ENCODE results near the gene PRR36. TPM values are rescaled to one million over a fixed set of nuclear protein-coding genes. Genes with fewer than 3 reads are reported as not detected.
"Not testable (repeated sequence)": the region's sequence is repeated elsewhere in the genome, so short reads cannot be mapped to it uniquely, and the experiment has no call there.

Gene PRR36
- total and polyA plus RNA-seq, 7 donors = under 0.01 to 0.23 TPM; not detected in 5

GRCh38 chr19:7897292-7897691, 23.1 kb upstream of the PRR36 start:
- intact Hi-C loops (cut with DNase I) = no loop called here

GRCh38 chr19:7895565-7895964, 21.4 kb upstream of the PRR36 start:
- 87 to 91% methylated on average over 13 of the region's 13 CpGs for WGBS, 2 donors
- no peak for DNase-seq
- no peak for TF ChIP-seq EP300 (IDR thresholded peaks at IDR 0.05)
- TF ChIP-seq POLR2AphosphoS5 (IDR thresholded peaks at IDR 0.05) = no peak
- no peak for TF ChIP-seq POLR2A (IDR thresholded peaks at IDR 0.05)
- TF ChIP-seq CTCF (IDR thresholded peaks at IDR 0.05) = no peak
- no peak overlapping the region for H3K27ac ChIP-seq
- no peaks in the 10 kb centered on the region for H3K36me3 ChIP-seq
- peaks cover 0 to 36% (median 22%) of the 10 kb centered on the region in 3 donors for H3K27me3 ChIP-seq
- no peaks in the 10 kb centered on the region for H3K4me1 ChIP-seq
- no peaks in the 10 kb centered on the region for H3K9me3 ChIP-seq
- no peak overlapping the region for H3K4me3 ChIP-seq
- intact Hi-C loops (cut with DNase I) = no loop called here

More at GRCh38 chr19:7897292-7897691, 23.1 kb upstream of the PRR36 start:
- no peak for DNase-seq
- 77 to 87% methylated on average over 11 of the region's 11 CpGs for WGBS, 2 donors
- no peaks in the 10 kb centered on the region for H3K4me1 ChIP-seq
- H3K36me3 ChIP-seq = no peaks in the 10 kb centered on the region
- no peaks in the 10 kb centered on the region for H3K9me3 ChIP-seq
- H3K27me3 ChIP-seq = peaks cover 0 to 34% (median 22%) of the 10 kb centered on the region in 3 donors
- H3K27ac ChIP-seq = no peak overlapping the region
- H3K4me3 ChIP-seq = no peak overlapping the region
- TF ChIP-seq EP300 (IDR thresholded peaks at IDR 0.05) = no peak
- no peak for TF ChIP-seq CTCF (IDR thresholded peaks at IDR 0.05)
- TF ChIP-seq POLR2AphosphoS5 (IDR thresholded peaks at IDR 0.05) = no peak
- TF ChIP-seq POLR2A (IDR thresholded peaks at IDR 0.05) = no peak

- Histone ChIP-seq H3K4me3 (no peak overlapping the region), H3K27ac (no peak overlapping the region), H3K9me3 (no peaks in the 10 kb centered on the region), H3K4me1 (no peaks in the 10 kb centered on the region), H3K27me3 (peaks cover 0 to 40% (median 22%) of the 10 kb centered on the region in 3 donors), H3K36me3 (no peaks in the 10 kb centered on the region)
- no peak for TF ChIP-seq CTCF (IDR thresholded peaks at IDR 0.05)
- TF ChIP-seq POLR2AphosphoS5 (IDR thresholded peaks at IDR 0.05) = no peak
- TF ChIP-seq EP300 (IDR thresholded peaks at IDR 0.05) = no peak
- TF ChIP-seq POLR2A (IDR thresholded peaks at IDR 0.05) = no peak
- WGBS, 2 donors = 27 to 52% methylated on average over 18 of the region's 18 CpGs
- intact Hi-C loops (cut with DNase I) = no loop called here
- no peak for DNase-seq
These were observed 20.6 kb upstream of the PRR36 start for GRCh38 chr19:7894612-7895309.

GRCh38 chr19:7893362-7894101, 19.3 kb upstream of the PRR36 start:
- 82 to 90% methylated on average over 18 of the region's 18 CpGs for WGBS, 2 donors
- H3K9me3 ChIP-seq = not testable (repeated sequence)

GRCh38 chr19:7888826-7889217, 14.6 kb upstream of the PRR36 start:
- intact Hi-C loops (cut with DNase I) = no loop called here
- Histone ChIP-seq H3K27ac (no peak overlapping the region), H3K27me3 (peaks cover 13 to 47% (median 23%) of the 10 kb centered on the region in 3 donors), H3K4me1 (peaks cover 0 to 8% (median 6%) of the 10 kb centered on the region in 4 donors), H3K9me3 (no peaks in the 10 kb centered on the region), H3K4me3 (peak overlapping the region in 3 of 4 donors; percentile 11 to 31 (median 26)), H3K36me3 (no peaks in the 10 kb centered on the region)
- DNase-seq = no peak
- 73 to 80% methylated on average over 8 of the region's 8 CpGs for WGBS, 2 donors
- TF ChIP-seq POLR2A (IDR thresholded peaks at IDR 0.05) = no peak
- no peak for TF ChIP-seq CTCF (IDR thresholded peaks at IDR 0.05)
- TF ChIP-seq EP300 (IDR thresholded peaks at IDR 0.05) = no peak
- TF ChIP-seq POLR2AphosphoS5 (IDR thresholded peaks at IDR 0.05) = no peak

More at GRCh38 chr19:7893362-7894101, 19.3 kb upstream of the PRR36 start:
- H3K27me3 ChIP-seq = peaks cover 3 to 52% (median 24%) of the 10 kb centered on the region in 3 donors
- H3K4me3 ChIP-seq; H3K36me3 ChIP-seq; H3K27ac ChIP-seq; H3K4me1 ChIP-seq; intact Hi-C loops (cut with DNase I); DNase-seq: not testable (repeated sequence)

Measured in sigmoid colon (tissue), 7 donors.